ENCODE results near the gene KAZALD1.
A peak's percentile ranks its signal among the peaks of the same experiment; 100 is the strongest.

Gene KAZALD1

DNA sequence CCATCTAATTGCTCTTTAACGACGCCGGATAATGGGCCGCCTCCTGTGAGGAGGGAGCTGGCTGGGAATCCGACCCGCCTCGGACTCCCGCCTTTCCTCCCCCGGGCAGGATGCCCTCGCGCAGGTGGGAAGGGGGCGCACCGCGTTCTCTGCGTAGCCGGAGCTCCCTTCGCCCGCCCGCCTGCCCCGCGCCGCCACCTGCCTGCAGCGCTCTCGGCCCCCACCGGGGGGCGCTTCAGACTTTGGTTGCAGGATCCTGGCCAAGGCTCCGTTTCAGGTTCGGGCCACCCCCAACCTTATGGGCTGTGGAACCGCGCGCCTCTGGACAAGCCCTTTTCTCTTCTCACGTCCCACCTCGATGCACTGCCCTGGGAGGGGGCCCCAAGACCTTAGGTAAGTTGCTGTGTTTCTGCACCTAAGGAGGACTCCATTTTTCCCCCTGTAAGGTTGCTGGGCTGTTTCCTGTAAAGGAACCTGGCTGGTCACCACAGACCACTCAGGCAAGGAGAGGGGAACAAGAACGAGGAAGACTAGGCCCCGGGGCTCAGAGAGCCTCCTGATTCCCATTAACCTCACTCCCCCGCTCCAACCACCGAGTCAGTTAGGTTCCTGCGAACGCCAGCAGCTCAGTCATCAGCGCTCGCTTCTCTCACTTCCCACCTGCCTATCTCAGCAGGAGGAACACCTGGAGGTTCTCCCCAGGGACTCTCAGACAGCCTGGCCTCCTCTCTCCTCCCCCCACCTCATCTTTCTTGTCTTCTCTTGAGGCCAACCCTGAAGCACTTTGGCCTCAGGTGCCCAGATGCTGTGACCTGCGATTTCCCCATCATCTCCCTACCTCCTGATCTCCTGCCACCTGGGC, 11.3 kb upstream of the KAZALD1 start:
- DNase-seq = peak; percentile 85

DNA sequence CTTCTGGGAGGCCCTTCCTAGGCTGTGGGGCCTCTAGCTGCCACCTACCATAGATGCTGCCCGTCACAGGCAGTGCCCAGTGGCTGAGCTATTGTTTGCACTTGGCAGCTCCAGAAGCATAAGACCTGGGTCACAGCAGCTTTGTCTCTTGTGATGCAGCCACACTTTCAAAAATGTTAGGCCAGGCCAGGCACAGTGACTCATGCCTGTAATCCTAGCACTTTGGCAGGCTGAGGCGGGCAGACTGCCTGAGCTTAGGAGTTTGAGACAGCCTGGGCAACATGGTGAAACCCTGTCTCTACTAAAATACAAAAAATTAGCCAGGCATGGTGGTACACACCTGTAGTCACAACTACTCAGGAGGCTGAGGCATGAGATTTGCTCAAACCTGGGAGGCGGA, 9.5 kb upstream of the KAZALD1 start:
- no peak for DNase-seq

DNA sequence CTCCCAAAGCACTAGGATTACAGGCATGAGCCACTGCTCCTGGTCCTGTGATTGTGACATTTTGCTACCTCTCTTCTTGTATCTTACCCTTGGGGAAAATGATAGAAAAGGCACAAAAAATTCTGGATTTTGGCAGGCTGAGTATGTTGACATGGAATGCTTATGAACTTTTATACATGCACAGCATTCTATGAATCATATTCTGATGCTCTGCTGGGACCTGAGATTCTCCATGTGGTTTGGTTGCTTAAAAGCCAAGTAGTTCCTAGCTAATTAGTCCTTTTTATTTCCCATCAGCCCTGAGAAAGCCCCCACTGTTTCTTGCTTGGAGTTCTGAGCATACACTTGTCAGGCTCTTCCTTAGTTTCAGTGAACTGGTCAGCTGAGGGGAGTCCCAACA, 8.3 kb upstream of the KAZALD1 start:
- DNase-seq = no peak

DNA sequence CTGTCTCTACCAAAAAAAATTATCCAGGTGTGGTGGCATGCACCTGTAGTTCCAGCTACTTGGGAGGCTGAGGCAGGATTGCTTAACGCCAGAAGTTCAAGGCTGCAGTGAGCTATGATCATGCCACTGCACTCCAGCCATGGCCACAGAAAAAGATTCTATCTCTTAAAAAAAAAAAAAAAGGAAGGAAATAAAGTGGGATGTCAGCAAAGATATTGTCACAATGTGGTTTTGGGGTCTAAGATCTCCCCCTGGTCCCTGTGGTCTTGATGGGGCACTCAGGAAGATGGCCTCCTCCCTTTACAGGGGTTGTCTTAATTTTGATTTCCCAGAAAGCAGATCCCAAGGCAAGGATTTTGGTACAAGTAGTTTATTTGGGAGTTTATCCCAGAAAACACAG, 7.4 kb upstream of the KAZALD1 start:
- DNase-seq = no peak

GRCh38 chr10:101054876-101055275, 6.9 kb upstream of the KAZALD1 start:
- DNase-seq = no peak

DNA sequence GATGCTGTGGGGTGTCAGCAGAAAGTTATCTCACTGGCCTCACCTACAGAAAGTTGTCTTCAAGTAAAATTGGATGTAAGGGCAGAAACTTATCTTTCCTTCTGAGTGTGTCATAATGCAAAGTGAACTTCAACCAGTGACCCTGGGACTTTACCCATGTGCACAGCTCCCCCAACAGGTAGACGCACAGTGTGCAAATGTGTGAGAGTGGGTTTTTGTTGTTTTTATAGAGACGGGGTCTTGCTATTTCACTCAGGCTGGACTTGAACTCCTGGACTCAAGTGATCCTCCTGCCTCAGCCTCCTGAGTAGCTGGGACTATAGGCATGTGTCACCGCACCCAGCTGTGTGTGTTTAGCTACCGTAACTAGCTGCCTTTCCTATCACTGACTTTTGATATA, 6.4 kb upstream of the KAZALD1 start:
- DNase-seq = no peak

DNA sequence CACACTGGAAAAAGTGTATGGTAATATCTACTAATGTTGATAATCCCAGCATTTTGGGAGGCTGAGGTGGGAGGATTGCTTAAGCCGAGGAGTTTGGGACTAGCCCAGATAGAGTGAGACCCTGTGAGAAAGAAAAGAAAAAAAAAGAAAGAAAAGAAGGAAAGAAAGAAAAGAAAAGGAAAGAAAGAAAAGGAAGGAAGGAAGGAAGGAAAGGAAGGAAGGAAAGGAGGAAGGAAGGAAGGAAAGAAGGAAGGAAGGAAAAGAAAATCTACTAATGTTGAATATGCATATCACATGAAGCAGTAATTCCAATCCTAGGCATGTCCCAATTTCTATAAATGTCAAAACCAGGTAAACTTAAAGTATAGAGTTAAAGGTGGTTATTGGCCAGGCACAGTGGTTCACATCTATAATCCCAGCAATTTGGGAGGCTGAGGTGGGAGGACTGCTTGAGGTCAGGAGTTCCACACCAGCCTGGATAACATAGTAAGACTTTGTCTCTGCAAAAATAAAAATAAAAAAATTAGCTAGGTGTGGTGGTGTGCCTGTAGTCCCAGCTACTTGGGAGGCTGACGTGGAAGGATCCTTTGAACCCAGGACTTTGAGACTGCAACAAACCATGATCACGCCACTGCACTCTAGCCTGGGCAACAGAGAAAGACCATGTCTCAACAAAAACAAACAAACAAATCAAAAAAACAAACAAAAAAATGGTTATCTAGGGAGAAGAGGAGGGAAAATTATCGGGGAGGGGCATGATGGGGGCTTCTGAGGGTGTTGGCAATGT, 5.2 kb upstream of the KAZALD1 start:
- no peak for DNase-seq

DNA sequence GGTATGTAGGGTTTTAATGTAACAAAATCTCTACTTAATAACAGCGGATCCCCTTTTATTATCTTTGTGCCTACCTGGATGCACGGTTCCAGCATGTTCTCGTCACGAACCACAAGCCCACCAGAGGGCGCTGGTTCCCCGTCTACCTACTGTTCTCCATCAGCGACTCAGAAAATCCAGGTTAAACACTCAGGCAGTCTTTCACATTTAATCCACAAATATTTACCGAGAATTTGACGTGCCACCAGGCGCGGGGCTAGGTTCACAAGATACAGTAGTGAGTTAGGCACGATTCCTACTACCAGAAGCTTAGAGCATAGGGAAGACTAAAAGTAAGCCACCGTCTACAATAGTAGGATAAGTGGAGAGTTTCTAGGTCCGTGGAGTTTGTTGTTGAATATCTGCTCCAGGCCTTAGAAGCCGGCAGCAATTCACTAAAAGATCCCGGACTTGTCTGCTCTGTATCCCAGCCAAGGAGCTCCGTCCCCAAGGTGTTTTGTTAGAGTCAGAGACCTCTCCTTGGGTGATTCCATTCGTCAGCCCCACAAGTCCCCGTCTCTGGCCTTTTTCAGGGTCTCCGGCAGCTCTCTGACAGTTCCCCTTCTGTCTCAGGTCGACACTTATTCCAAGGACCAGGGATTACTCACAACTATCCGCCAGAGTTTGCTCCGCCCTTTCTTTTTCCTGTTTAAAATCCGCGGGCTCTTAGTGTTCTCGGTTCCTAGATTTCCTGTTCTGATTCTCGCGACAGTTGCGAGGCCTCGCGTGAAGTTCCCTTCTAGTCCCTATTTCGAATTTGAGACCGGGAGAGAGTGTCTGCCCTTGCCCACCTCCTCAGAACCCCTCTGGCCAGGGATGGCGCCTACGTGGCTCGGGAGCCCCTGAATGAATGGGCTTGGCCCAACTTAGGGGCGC, 1.5 kb upstream of the KAZALD1 start:
- DNase-seq = peak; percentile 99

DNA sequence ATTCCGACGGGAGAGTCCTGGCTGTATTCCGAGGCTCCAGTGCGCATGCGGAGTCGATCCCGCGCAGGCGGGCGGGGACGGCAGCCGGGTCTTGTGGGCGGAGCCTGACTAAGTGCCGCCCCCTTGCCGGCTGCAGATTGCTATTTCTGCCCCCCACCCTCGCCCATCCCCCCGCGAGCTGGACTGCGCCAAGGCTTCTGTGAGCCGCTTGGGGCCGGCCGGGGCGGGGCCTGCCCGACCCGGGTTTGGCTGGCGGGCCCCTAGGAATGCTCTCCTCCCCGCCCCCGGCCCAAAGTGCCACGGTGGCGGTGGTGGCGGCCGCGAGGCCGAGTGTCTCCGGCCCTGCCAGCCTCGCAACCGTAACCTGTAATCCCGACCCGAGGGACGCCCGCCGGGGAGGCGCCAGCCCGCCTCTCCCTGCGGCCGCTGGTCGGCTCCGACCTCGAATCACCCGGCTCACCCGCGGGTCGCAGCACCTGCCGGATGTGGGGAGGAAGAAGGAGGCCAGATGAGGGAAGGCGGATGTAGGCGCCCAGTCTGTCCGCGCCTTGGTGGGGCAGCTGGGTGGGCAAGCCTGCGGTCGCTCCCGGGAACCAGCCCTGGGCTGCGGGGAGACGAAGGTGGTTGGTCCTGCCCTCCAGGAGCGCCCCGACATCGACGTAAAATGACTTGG, 702 bp upstream of the KAZALD1 start:
- DNase-seq = peak; percentile 99

DNA sequence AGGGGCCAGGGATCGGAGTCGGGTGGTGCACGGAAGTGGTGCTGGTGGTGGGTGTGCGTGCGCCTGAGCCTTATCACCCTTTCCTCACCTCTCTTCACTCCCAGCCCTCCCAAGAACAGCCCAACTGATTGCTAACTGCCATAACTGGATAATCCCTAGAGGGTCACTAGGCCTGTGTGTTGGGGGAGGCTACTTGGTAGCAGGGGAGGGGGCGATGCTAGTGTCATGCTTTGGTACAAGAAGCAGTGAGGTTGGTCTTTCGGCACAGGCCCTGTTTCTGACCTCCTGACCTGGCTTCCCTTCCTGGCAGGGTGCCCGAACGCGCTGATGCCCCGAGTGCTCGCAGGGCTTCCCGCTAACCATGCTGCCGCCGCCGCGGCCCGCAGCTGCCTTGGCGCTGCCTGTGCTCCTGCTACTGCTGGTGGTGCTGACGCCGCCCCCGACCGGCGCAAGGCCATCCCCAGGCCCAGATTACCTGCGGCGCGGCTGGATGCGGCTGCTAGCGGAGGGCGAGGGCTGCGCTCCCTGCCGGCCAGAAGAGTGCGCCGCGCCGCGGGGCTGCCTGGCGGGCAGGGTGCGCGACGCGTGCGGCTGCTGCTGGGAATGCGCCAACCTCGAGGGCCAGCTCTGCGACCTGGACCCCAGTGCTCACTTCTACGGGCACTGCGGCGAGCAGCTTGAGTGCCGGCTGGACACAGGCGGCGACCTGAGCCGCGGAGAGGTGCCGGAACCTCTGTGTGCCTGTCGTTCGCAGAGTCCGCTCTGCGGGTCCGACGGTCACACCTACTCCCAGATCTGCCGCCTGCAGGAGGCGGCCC, 652 bp downstream of the KAZALD1 start:
- peak; percentile 93 for DNase-seq

DNA sequence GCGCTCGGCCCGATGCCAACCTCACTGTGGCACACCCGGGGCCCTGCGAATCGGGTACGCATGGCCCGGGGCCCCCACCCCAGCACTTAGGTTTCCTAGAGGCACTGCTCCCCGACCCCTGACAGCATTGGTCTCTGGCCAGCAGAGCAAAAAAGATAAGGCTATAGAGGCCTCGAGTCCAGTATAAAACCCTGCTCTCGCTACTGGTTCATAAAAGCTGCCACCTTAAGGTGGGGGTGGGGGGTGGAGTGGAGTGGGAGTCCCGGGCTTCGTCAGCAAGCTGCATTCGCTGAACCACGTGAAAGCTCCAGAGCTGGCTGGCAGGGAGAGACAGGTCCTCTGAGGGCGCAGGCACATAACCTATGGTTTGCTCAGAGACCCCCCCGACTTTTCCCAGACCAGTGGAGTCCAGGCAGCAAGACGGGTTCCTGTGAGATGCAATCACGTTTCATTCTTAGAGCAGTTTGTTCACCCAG, 1.3 kb downstream of the KAZALD1 start:
- peak; percentile 84 for DNase-seq

DNA sequence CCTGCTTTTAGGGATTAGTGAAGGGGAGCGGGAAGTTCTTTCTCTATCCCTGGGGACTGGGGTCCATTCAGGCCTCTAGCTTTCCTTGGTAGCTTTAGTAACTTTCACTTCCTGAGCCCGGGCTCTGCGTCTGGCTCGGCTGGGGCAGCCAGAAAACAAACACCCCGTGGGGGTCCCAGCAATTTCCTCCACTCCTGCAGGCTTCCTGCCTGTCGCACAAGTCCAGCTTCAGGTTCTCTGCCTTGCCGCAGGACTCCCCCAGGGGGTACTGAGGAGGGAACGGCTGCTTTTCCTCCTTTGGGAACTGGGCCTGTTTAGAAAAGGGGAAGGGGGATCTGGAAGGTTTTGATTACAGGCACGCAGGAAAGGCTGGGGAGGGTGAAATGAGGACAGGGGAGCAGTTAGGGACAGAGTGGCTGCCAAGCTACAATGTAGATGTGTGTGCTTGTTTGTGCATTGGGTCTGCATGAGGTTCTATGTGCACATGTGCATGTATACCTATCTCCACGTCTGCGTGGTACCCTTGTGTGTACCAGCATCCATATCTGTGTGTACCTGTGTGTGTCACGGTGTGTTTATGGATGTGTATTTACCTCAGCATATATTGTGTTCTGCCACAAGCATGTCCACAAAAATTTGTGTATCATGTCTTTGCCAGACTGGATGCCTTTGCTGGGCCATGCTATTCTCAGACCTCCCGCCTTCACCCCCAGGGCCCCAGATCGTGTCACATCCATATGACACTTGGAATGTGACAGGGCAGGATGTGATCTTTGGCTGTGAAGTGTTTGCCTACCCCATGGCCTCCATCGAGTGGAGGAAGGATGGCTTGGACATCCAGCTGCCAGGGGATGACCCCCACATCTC, 2.0 kb downstream of the KAZALD1 start:
- peak; percentile 70 for DNase-seq

DNA sequence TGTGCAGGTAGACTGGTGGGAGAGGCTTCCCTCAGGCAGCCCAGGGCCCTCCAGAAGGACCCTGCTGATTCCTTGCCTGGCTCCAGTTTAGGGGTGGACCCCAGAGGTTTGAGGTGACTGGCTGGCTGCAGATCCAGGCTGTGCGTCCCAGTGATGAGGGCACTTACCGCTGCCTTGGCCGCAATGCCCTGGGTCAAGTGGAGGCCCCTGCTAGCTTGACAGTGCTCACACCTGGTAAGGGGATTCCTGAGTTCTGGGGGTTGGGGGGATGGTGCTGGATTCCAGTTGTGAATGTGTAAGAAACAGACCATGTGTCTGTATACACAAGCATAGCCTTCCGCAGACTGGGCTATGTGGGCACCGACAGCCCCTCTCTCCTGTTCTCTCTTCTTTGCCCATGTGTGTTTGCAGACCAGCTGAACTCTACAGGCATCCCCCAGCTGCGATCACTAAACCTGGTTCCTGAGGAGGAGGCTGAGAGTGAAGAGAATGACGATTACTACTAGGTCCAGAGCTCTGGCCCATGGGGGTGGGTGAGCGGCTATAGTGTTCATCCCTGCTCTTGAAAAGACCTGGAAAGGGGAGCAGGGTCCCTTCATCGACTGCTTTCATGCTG, 2.7 kb downstream of the KAZALD1 start:
- no peak for DNase-seq

DNA sequence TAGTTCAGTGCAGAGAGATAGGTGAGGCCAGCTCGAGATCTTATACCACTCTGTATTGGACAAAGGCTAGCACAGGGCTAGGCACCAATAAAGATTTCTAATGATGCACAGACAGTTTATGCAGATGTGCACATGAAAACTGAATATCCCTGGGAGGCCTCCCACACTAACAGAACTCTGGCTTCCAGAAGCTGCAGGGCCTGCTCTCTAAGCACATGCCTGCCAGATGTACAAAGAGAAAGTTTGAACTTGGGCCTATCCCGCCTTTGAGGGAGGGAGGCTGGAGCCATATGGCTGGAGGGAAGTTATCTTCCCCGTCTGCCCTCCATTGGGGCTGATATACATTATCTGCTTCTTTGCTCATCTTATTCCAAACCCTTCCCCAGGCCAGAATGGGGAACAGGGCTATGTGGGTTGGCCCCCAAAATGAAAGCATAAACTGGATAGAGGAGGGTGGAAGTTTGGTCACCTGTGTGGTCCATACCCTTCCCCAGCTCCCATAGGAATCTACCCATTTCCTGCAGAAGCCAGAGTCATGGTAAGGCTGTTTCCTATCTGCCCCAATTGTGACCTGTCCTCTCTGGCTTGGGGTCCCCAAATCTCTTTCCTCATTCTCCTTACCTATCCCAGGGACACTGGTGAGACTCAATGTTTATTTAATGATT, 3.8 kb downstream of the KAZALD1 start:
- peak; percentile 59 for DNase-seq

DNA sequence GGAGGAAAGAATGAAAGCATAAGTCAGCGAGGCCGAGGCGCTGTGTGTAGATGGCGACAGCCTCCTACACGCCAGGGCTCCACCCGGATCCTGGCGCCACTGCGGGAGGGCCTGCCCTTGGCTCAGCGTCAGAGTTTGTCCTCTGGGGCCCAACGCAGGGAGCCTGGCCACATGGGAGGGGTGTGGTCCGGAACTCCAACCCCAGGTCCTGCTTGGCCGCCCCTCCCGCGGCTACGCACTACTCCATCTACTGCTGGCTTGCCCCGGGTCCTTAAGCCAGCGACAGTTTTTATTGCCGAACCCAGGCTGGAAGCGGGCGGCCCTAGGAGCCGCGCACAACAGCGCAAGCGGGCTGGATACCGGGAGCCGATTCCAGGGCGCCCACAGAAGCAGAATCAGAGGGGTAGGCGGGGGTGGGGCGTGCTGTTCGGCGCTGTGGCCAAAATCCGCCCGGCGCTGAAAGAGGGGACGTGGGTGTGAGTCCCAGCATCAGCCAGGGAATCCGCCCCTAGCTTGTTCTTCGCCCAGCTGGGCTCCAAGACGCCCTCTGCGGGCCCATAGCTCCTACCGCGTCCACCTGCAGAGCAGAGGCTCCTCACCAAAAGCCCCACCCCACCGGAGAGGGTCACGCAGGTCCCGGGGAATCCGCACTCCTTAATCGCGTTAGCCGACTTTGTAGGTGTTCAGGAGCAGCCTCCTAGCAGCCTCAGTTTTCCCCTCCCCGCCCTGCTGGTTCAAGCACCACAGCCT, 4.5 kb downstream of the KAZALD1 start:
- DNase-seq = peak; percentile 96

GRCh38 chr10:101066896-101067355, 5.1 kb downstream of the KAZALD1 start:
- no peak for DNase-seq

- DNase-seq = peak; percentile 96
These were observed 5.7 kb downstream of the KAZALD1 start for GRCh38 chr10:101067356-101068083.

DNA sequence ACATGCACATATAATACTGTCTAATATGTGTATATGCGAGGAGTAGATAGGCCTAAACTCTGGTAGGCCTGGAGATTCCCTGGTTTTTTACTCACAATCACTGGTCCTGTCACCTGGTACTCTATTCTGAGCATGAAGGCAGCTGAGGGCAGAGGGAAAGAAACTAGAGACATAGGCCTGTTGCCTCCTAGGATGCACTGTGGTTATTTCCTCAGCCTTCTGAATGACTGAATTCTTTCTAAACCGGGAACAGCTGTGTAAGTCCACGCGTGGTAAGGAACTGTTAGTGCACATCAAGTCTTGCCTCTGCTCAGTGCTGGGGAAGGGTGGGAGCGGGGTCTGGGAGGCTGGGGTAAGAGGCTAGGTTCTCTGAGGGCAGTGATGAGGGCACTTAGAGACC, 7.7 kb downstream of the KAZALD1 start:
- no peak for DNase-seq

Data from OCI-M1 (cell line).